MM.1S (cell line): ENCODE results near the gene TSR2.

Source experiments
- EZH2 ChIP-seq: fragments of 300-600 bp; sonication (generic); optimal IDR thresholded peaks from 2 replicates; pipeline ENCODE3; 2017; ENCODE audit warnings: low read depth, mild to moderate bottlenecking, antibody characterized with exemption, low read length, mixed read lengths
- EZH2phosphoT487 ChIP-seq: fragments of 300-600 bp; sonication (generic); IDR thresholded peaks from 2 replicates; pipeline ENCODE4 v1.6.1; 2018; ENCODE audit warnings: antibody characterized with exemption, low read length
- TF ChIP-seq, protein P1 (sequence below): fragments of 300-600 bp; sonication (generic); IDR thresholded peaks from 2 replicates; pipeline ENCODE4 v1.5.1; 2016; ENCODE audit warnings: antibody characterized with exemption, low read length, mixed read lengths

DNA sequence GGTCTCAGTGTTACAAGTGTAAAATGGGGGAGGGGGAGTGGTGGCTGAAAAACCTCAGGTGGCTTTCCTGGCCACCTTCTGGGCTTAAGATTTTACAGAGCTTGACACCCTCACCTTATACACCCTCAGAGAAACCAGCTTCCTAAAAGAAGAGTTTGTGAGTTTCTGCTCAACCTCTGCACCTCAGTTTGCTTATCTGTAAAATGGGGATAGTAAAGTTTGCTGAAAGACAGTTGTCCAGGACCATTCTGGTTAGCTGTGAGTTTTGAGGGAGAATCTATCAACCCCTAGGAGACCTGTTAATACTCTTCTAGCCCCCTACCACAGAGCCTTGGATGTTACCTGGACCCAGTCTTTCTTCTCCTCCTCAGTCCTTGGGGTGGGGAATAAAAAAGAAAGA is 9.7 kb downstream of the TSR2 start:
- TF ChIP-seq, protein P1, sequence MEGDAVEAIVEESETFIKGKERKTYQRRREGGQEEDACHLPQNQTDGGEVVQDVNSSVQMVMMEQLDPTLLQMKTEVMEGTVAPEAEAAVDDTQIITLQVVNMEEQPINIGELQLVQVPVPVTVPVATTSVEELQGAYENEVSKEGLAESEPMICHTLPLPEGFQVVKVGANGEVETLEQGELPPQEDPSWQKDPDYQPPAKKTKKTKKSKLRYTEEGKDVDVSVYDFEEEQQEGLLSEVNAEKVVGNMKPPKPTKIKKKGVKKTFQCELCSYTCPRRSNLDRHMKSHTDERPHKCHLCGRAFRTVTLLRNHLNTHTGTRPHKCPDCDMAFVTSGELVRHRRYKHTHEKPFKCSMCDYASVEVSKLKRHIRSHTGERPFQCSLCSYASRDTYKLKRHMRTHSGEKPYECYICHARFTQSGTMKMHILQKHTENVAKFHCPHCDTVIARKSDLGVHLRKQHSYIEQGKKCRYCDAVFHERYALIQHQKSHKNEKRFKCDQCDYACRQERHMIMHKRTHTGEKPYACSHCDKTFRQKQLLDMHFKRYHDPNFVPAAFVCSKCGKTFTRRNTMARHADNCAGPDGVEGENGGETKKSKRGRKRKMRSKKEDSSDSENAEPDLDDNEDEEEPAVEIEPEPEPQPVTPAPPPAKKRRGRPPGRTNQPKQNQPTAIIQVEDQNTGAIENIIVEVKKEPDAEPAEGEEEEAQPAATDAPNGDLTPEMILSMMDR = no peak
- TF ChIP-seq EZH2phosphoT487 (no peak), EZH2 (no peak)
